Sigmoid colon (tissue), 7 donors: ENCODE data around the gene C1QTNF5. TPM values are rescaled to one million over a fixed set of nuclear protein-coding genes. Genes with fewer than 3 reads are reported as not detected.

ENCODE experiments used
- DNase-seq: peaks from one replicate; pipeline ENCODE4 v3.0.0-alpha.2; 2019
- H3K27ac ChIP-seq, 4 donors: fragments of 200-600 bp; sonication (generic); one replicate each; pipeline ENCODE4 v1.5.1; 2016 to 2019; ENCODE audit warnings: mild to moderate bottlenecking in 1 of 4
- H3K27me3 ChIP-seq, 3 donors: fragments of 200-600 bp; sonication (generic); one replicate each; pipeline ENCODE4 v1.5.1; 2019; ENCODE audit warnings: mild to moderate bottlenecking in 1 of 3
- H3K36me3 ChIP-seq, 4 donors: fragments of 200-600 bp; sonication (generic); one replicate each; pipeline ENCODE4 v1.5.1; 2016 to 2019
- H3K4me1 ChIP-seq, 4 donors: fragments of 200-600 bp; sonication (generic); one replicate each; pipeline ENCODE4 v1.5.1; 2017 to 2019
- H3K4me3 ChIP-seq, 4 donors: fragments of 200-600 bp; sonication (generic); one replicate each; pipeline ENCODE4 v1.5.1; 2017 to 2019; ENCODE audit warnings: mild to moderate bottlenecking in 2 of 4, moderate library complexity in 1 of 4
- H3K9me3 ChIP-seq, 4 donors: fragments of 200-600 bp in 3 of 4; sonication (generic) in 3 of 4; one replicate each; pipeline versions ENCODE4 v1.5.1 to v1.6.1; 2013 to 2019
- CTCF ChIP-seq, 4 experiments: fragments of 450-650 bp in 3 of 4; fragments of 200-600 bp in 1 of 4; IDR thresholded peaks; one replicate each; pipeline ENCODE4 v1.5.1; 2016 to 2019; ENCODE audit warnings: antibody characterized with exemption in 4 of 4, mild to moderate bottlenecking in 3 of 4, moderate library complexity in 2 of 4
- EP300 ChIP-seq, 4 donors: sonication (generic); formaldehyde crosslinking; IDR thresholded peaks; one replicate each; pipeline ENCODE4 v1.6.1; 2017; ENCODE audit warnings: antibody characterized with exemption in 4 of 4
- POLR2A ChIP-seq, 2 donors: fragments of 450-650 bp; IDR thresholded peaks; one replicate each; pipeline ENCODE4 v1.6.1; 2016; ENCODE audit warnings: antibody characterized with exemption in 2 of 2, mild to moderate bottlenecking in 2 of 2, moderate library complexity in 2 of 2
- POLR2AphosphoS5 ChIP-seq, 4 donors: sonication (generic); formaldehyde crosslinking; IDR thresholded peaks; one replicate each; pipeline ENCODE4 v1.6.1; 2017; ENCODE audit warnings: antibody characterized with exemption in 4 of 4
- WGBS, 2 donors: extraction: QIAGEN DNeasy Blood & Tissue Kit; methylation state at CpG; one replicate each; pipeline ENCODE4 v1.1.7; 2013; 5-methylcytosine and 5-hydroxymethylcytosine counted together
- intact Hi-C: fragments of 100-400 bp; cut with DNase I; formaldehyde crosslinking; loops from one replicate; pipeline ENCODE4 v1.15.1; 2023
- polyA plus RNA-seq, 3 donors: library from polyadenylated mRNA; stranded (reverse); fragments of 200-250 nt; gene quantifications; one replicate each; pipeline ENCODE4 v1.2.3, GENCODE V29; 2013
- total RNA-seq, 4 donors: library from RNA; depleted of rRNA; stranded (reverse); fragments of >200 nt; gene quantifications; one replicate each; pipeline ENCODE4 v1.1.0, GENCODE V29; 2016
- donor health status: healthy with polysubstance abuse.
- donor health status: Bipolar disorder and iron deficiency.
- donor health status: healthy.

The C1QTNF5 gene
- total and polyA plus RNA-seq, 7 donors: 4.9 to 35.2 (median 23.2) TPM

GRCh38 chr11:119318240-119319135 lies 22.2 kb downstream of the C1QTNF5 start:
- Histone ChIP-seq H3K4me3 (no peak overlapping the region), H3K27me3 (no peaks in the 10 kb centered on the region), H3K36me3 (peaks cover 0 to 16% (median 8%) of the 10 kb centered on the region in 4 donors), H3K9me3 (no peaks in the 10 kb centered on the region), H3K27ac (peak overlapping the region; percentile 93 to 99 (median 96)), H3K4me1 (peaks cover 0 to 81% (median 69%) of the 10 kb centered on the region in 4 donors)
- intact Hi-C loops: no loop called here
- 71 to 72% methylated on average over 22 of the region's 22 CpGs for WGBS, 2 donors
- TF ChIP-seq POLR2A (IDR thresholded peaks at IDR 0.05) (peak in 1 of 2 donors; percentile 32), POLR2AphosphoS5 (IDR thresholded peaks at IDR 0.05) (peak; percentile 46 to 80 (median 62)), EP300 (IDR thresholded peaks at IDR 0.05) (peak in 2 of 4 donors; percentile 56 to 64), CTCF (IDR thresholded peaks at IDR 0.05) (no peak)
- DNase-seq: peak; percentile 87

DNA sequence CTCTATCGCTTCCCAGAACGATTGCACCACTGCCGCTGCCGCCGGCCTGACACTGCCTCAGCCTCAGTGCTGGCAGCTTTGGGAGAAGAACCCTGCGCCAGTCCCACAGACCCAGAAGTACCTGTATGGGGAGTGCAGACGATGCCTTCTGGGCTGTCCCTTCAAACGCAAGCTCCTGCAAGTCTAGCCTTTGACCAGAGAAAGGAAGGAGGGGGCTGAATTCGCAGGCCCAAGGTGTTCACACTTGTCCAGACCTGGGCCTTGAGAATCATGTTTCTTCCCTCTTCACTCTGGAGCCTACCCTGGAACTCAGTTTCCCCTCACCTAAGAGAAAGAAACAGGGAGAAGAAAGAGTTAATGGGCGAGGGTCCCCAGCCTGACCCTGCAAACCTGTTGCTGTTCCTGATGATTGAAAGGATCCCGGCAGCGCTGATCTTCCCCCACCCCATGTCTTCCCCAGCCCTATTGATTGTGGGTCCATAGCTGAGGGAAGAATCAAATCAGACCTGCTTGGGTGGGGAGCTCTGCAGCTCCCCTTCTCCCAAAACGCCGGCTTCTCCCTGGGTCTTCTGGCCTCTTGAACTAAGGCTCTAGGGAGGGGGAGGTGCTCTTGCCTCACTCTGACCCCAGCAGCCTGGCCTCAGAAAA lies 23.0 kb downstream of the C1QTNF5 start:
- DNase-seq: no peak
- no peaks in the 10 kb centered on the region for H3K27me3 ChIP-seq
- H3K9me3 ChIP-seq: no peaks in the 10 kb centered on the region
- peak overlapping the region; percentile 62 to 90 (median 76) for H3K4me3 ChIP-seq
- TF ChIP-seq POLR2AphosphoS5 (IDR thresholded peaks at IDR 0.05): peak in 1 of 4 donors; percentile 31
- no peak for TF ChIP-seq CTCF (IDR thresholded peaks at IDR 0.05)
- no peak for TF ChIP-seq POLR2A (IDR thresholded peaks at IDR 0.05)
- TF ChIP-seq EP300 (IDR thresholded peaks at IDR 0.05): no peak
- peak overlapping the region; percentile 93 to 99 (median 96) for H3K27ac ChIP-seq
- peaks cover 0 to 81% (median 66%) of the 10 kb centered on the region in 4 donors for H3K4me1 ChIP-seq
- 71 to 72% methylated on average over 14 of the region's 14 CpGs for WGBS, 2 donors
- peaks cover 1 to 23% (median 12%) of the 10 kb centered on the region in 4 donors for H3K36me3 ChIP-seq
- intact Hi-C loops: loop anchor here (2.0 kb wide), 1 partner anchor 223 kb away; a partner anchor contains a TSS

DNA sequence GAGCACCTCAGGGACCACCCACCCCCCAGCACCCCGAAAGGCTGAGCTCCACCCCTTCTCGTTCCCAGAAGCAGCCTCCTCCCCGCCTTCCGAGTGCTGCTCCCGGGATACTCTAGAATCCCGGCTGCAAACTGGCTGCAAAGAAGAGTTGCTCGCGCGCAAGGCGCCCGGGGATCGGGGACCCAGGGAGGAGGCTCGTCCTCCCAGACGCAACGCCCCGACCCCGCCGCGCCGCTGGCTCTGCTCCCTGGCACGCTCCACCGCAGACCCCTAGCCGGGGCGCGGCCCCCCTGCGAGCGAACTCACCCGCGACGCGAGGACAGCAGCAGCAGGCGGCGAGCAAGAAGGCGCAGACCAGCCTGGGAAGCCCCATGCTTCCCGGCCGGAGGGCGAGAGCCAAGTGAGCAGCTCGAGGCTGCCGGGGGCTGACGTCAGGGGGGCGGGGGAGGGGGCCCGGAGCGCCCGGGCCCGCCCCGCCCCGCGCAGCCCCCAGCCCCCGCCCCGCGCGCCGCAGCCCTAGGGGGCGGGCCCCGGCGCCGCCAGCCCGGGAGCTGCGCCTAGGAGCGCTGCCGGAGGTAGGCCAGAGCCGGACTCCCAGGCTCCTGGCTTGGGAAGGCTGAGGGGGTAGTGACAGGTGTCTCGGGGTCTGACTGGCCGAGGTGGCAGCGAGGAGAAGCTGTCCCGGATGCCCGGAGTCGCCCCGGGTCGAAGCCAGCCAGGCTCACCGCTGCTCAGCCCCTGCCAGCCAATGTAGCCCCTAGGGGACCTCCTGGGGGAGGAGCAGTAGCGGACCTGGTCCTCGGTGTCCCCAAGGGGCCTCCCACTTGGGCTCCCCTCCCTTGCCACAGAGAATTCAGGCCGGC lies 23.7 kb downstream of the C1QTNF5 start, which contains the start of gene MCAM:
MCAM (minus strand) TSS at position 402 of the 863 bp plus-strand sequence; CDS start at position 373, 29 bp downstream.
- no peaks in the 10 kb centered on the region for H3K9me3 ChIP-seq
- H3K27me3 ChIP-seq: no peaks in the 10 kb centered on the region
- TF ChIP-seq EP300 (IDR thresholded peaks at IDR 0.05) (no peak), CTCF (IDR thresholded peaks at IDR 0.05) (no peak), POLR2A (IDR thresholded peaks at IDR 0.05) (peak; percentile 69 to 78), POLR2AphosphoS5 (IDR thresholded peaks at IDR 0.05) (peak; percentile 89 to 97 (median 94))
- intact Hi-C loops: loop anchor here (2.0 kb wide), 1 partner anchor 222 kb away; a partner anchor contains a TSS
- peaks cover 9 to 30% (median 19%) of the 10 kb centered on the region in 4 donors for H3K36me3 ChIP-seq
- WGBS, 2 donors: 2 to 4% methylated on average over 74 of the region's 74 CpGs
- DNase-seq: peak; percentile 86
- H3K27ac ChIP-seq: peak within 1 kb of the TSS; percentile 93 to 99 (median 96)
- peaks cover 0 to 82% (median 61%) of the 10 kb centered on the region in 4 donors for H3K4me1 ChIP-seq
- peak within 1 kb of the TSS; percentile 62 to 90 (median 76) for H3K4me3 ChIP-seq
